Right lobe of liver (tissue), 6 donors: ENCODE data around the gene LRRC72. TPM values are rescaled to one million over a fixed set of nuclear protein-coding genes. Genes with fewer than 3 reads are reported as not detected.
"Not testable (repeated sequence)": the region's sequence is repeated elsewhere in the genome, so short reads cannot be mapped to it uniquely, and the experiment has no call there.

ENCODE experiments used
- ATAC-seq, 4 donors: fragments of 200-7000 bp; cut with Tn5 transposase; one replicate each; pipeline ENCODE4 v1.9.1; 2020; ENCODE audit warnings: mild to moderate bottlenecking in 4 of 4, moderate library complexity in 4 of 4
- DNase-seq, 3 donors: peaks; one replicate each; pipeline ENCODE4 v3.0.0-alpha.2; 2020
- H3K27ac ChIP-seq, 3 donors: fragments of 200-600 bp; one replicate each; pipeline ENCODE4 v1.8.0; 2022
- H3K27me3 ChIP-seq, 2 donors: fragments of 200-600 bp; one replicate each; pipeline ENCODE4 v1.8.0; 2022
- H3K36me3 ChIP-seq, 4 donors: fragments of 200-600 bp; sonication (generic) in 1 of 4; one replicate each; pipeline versions ENCODE4 v1.5.1 to v1.8.0; 2017 to 2022; ENCODE audit warnings: control low read depth in 1 of 4
- H3K4me1 ChIP-seq, 4 donors: fragments of 200-600 bp; sonication (generic) in 1 of 4; one replicate each; pipeline versions ENCODE4 v1.5.1 to v1.8.0; 2017 to 2022; ENCODE audit warnings: control low read depth in 1 of 4
- H3K4me3 ChIP-seq, 3 donors: fragments of 200-600 bp; one replicate each; pipeline ENCODE4 v1.8.0; 2022
- H3K9me3 ChIP-seq, 4 donors: fragments of 200-600 bp; sonication (generic) in 1 of 4; one replicate each; pipeline versions ENCODE4 v1.5.1 to v1.8.0; 2017 to 2022; ENCODE audit warnings: control low read depth in 1 of 4
- POLR2A ChIP-seq: fragments of 450-650 bp; IDR thresholded peaks from one replicate; pipeline ENCODE4 v1.6.1; 2017; ENCODE audit warnings: antibody characterized with exemption, mild to moderate bottlenecking
- WGBS: methylation state at CpG from one replicate; pipeline ENCODE4 v1.1.6; 2018; ENCODE audit warnings: low coverage, low lambda C conversion rate; ENCODE audit not compliant: insufficient coverage; ENCODE audit errors: missing lambda C conversion rate; 5-methylcytosine and 5-hydroxymethylcytosine counted together
- intact Hi-C, 2 donors: fragments of 100-400 bp; cut with DNase I; formaldehyde crosslinking; loops; one replicate each; pipeline versions ENCODE4 v1.11.2 to v1.14.1; 2022
- total RNA-seq, 6 experiments: library from RNA; depleted of rRNA in 2 of 6; stranded (reverse); fragments of >200 nt in 2 of 6; fragmentation: NEBNext Ultra II Directional in 3 of 6; extraction: Animal tissue kit (Norgen Biotek cat#: 25700) in 3 of 6; gene quantifications; one replicate each; pipeline versions ENCODE4 v1.1.0 to v1.2.4, GENCODE V29; 2016 to 2023
- TF ChIP-seq, protein P1 (sequence below), 4 donors: fragments of 200-600 bp in 3 of 4; fragments of 450-650 bp in 1 of 4; IDR thresholded peaks; one replicate each; pipeline versions ENCODE4 v1.5.1 to v1.8.0; 2016 to 2022; ENCODE audit warnings: antibody characterized with exemption in 4 of 4, mild to moderate bottlenecking in 2 of 4
- donor health status: DM: no; HTN: yes; CAD: no.
- donor health status: DM: no; HTN: no; CAD: no.
- donor health status: DM: no; HTN: no; CAD: no.
- donor health status: DM: no; HTN: yes; CAD: no.
- donor health status: DM: no; HTN: yes; CAD: no.

Gene LRRC72
- total RNA-seq, 6 experiments from 2014 or later, result not detected

DNA sequence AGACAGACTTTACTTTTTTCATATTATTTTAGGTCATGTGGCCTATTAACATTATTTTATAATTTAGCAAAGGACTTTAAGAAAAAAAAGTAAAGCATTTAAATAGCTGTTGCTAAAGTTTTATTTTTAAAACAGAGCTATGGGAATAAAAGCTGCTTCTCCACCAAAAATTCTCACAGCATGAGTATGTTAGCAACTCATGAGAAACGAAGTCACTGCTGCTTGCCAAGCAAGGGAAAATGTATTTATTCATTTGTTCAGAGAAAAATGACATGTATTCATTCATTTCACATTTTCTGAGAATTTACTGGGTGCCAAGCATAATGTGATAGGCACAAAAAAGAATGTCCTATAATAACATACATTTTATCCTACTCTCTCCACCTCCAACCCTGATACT, 5.1 kb downstream of the LRRC72 start:
- Histone ChIP-seq H3K27ac (no peak overlapping the region), H3K27me3 (no peaks in the 10 kb centered on the region), H3K4me1 (no peaks in the 10 kb centered on the region), H3K4me3 (no peak overlapping the region), H3K9me3 (no peaks in the 10 kb centered on the region), H3K36me3 (no peaks in the 10 kb centered on the region)
- 23% methylated on average over 1 of the region's 1 CpG for WGBS
- TF ChIP-seq, protein P1, sequence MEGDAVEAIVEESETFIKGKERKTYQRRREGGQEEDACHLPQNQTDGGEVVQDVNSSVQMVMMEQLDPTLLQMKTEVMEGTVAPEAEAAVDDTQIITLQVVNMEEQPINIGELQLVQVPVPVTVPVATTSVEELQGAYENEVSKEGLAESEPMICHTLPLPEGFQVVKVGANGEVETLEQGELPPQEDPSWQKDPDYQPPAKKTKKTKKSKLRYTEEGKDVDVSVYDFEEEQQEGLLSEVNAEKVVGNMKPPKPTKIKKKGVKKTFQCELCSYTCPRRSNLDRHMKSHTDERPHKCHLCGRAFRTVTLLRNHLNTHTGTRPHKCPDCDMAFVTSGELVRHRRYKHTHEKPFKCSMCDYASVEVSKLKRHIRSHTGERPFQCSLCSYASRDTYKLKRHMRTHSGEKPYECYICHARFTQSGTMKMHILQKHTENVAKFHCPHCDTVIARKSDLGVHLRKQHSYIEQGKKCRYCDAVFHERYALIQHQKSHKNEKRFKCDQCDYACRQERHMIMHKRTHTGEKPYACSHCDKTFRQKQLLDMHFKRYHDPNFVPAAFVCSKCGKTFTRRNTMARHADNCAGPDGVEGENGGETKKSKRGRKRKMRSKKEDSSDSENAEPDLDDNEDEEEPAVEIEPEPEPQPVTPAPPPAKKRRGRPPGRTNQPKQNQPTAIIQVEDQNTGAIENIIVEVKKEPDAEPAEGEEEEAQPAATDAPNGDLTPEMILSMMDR (IDR thresholded peaks at IDR 0.05), result no peak
- TF ChIP-seq POLR2A, result no peak
- ATAC-seq (no peak), DNase-seq (no peak)
- intact Hi-C loops, result no loop called here

DNA sequence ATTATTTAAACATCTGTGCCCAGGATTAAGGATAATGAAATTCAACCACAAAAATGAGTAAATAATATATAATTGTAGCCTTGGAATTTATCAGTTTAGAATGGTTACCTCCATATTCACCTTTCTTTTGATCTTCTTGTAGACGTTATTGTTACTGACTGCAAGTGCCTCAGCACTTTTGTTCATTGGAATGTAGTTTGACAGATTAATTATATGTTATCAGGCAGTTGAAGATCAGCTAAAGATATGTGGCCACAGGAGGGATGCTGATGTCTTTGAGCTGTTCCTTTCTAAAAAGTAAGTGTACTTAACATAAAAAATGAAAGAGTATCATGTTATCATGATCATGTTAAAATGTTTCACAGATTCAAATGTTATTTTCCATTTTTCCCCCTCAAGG, 5.6 kb downstream of the LRRC72 start:
- Histone ChIP-seq H3K27me3 (no peaks in the 10 kb centered on the region), H3K36me3 (no peaks in the 10 kb centered on the region), H3K4me3 (no peak overlapping the region), H3K4me1 (no peaks in the 10 kb centered on the region), H3K9me3 (no peaks in the 10 kb centered on the region), H3K27ac (no peak overlapping the region)
- DNase-seq, result no peak
- WGBS, result 38% methylated on average over 1 of the region's 1 CpG
- no peak for TF ChIP-seq POLR2A
- TF ChIP-seq, protein P1 (IDR thresholded peaks at IDR 0.05), result no peak
- no peak for ATAC-seq
- intact Hi-C loops, result no loop called here

DNA sequence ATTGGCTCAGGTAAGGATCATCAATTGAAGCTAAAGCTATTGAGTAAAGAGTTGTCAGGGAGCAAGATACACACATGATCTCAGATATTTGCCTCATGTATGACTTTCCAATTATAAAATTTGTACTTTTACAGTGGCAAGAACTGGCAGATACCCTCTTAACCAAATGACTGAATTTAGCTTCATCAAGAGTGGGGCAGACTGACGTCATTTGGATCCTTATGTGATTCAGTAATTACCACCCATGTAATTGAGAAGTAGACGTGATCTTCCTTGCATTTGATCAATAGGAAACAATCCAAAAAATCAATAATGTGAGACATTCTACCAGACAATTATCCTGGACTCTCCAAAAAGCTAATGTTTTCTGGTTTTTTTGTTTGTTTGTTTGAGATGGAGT, 8.9 kb downstream of the LRRC72 start:
- DNase-seq (no peak), ATAC-seq (no peak)
- WGBS, result 46% methylated on average over 2 of the region's 2 CpGs
- H3K27ac ChIP-seq, result no peak overlapping the region
- TF ChIP-seq POLR2A, result no peak
- TF ChIP-seq, protein P1 (IDR thresholded peaks at IDR 0.05), result no peak
- H3K4me1 ChIP-seq, result no peaks in the 10 kb centered on the region
- H3K4me3 ChIP-seq, result no peak overlapping the region
- intact Hi-C loops, result no loop called here
- H3K27me3 ChIP-seq, result no peaks in the 10 kb centered on the region
- H3K9me3 ChIP-seq, result no peaks in the 10 kb centered on the region
- H3K36me3 ChIP-seq, result no peaks in the 10 kb centered on the region

DNA sequence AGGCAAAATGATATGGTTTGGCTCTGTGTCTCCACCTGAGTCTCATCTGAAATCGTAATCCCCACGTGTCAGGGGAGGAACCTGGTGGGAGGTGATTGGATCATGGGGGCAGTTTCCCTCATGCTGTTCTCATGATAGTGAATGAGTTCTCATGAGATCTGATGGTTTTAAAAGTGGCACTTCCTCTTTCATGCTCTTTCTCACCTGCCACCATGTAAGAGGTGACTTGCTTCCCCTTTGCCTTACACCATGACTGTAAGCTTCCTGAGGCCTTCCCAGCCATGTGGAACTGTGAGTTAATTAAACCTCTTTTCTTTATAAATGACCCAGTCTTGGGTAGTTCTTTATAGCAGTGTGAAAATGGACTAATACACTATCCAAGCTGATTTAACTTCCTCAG, 13.9 kb downstream of the LRRC72 start:
- no CpG with 5 or more reads among the region's 2 CpGs for WGBS
- H3K36me3 ChIP-seq, H3K4me1 ChIP-seq, H3K27me3 ChIP-seq, H3K27ac ChIP-seq, intact Hi-C loops, ATAC-seq, DNase-seq, H3K9me3 ChIP-seq, H3K4me3 ChIP-seq: not testable (repeated sequence)

DNA sequence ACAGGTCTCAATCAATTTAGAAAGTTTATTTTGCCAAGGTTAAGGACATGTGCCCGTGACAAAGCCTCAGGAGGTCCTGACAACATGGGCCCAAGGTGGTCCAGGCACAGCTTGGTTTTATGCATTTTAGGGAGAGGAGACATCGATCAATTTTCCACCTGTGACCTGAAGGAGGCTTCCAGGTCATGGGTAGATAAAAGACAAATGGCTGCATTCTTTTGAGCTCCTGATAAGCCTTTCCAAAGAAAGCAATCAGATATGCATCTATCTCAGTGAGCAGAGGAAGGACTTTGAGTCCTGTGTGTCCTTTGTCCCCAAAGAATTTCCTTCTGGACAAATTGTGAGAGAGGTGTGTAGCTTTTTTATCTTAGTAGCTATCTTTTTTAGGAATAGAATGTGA, 15.8 kb downstream of the LRRC72 start:
- Histone ChIP-seq H3K4me1 (no peaks in the 10 kb centered on the region), H3K36me3 (no peaks in the 10 kb centered on the region), H3K4me3 (no peak overlapping the region), H3K27ac (no peak overlapping the region), H3K27me3 (no peaks in the 10 kb centered on the region), H3K9me3 (no peaks in the 10 kb centered on the region)
- intact Hi-C loops, result no loop called here
- no peak for DNase-seq
- no peak for TF ChIP-seq POLR2A
- TF ChIP-seq, protein P1 (IDR thresholded peaks at IDR 0.05), result no peak
- 48% methylated on average over 2 of the region's 2 CpGs for WGBS
- ATAC-seq, result no peak
